Sigmoid colon (tissue), 4 donors: ENCODE measurements around the gene TMEM181.

Experiments used
- POLR2AphosphoS5 ChIP-seq, 4 donors: sonication (generic); formaldehyde crosslinking; IDR thresholded peaks; one replicate each; pipeline ENCODE4 v1.6.1; 2017; ENCODE audit warnings: antibody characterized with exemption in 4 of 4
- TF ChIP-seq, protein P1 (sequence below), 4 experiments: fragments of 450-650 bp in 3 of 4; fragments of 200-600 bp in 1 of 4; IDR thresholded peaks; one replicate each; pipeline ENCODE4 v1.5.1; 2016 to 2019; ENCODE audit warnings: antibody characterized with exemption in 4 of 4, mild to moderate bottlenecking in 3 of 4, moderate library complexity in 2 of 4

DNA sequence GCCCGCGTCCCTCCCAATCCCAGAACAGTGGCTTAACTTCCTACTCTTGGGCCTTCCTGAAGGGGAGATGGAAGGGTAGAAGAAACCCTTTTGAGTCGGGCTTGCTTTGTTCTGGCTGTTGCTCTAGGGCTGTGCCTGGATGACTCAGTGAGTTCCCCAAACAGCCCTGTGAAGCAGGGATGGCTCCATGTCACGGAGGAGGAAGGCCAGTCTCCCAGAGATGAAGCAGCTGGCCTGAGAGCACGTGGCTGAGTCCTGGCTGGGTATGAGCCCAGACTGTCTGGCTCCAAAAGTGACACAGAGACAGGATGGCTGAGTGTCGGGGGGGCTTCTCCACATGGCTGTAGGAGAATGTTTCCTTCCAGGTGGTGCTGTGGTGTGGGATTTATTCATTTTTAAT is 94.6 kb downstream of the TMEM181 start:
- TF ChIP-seq, protein P1, sequence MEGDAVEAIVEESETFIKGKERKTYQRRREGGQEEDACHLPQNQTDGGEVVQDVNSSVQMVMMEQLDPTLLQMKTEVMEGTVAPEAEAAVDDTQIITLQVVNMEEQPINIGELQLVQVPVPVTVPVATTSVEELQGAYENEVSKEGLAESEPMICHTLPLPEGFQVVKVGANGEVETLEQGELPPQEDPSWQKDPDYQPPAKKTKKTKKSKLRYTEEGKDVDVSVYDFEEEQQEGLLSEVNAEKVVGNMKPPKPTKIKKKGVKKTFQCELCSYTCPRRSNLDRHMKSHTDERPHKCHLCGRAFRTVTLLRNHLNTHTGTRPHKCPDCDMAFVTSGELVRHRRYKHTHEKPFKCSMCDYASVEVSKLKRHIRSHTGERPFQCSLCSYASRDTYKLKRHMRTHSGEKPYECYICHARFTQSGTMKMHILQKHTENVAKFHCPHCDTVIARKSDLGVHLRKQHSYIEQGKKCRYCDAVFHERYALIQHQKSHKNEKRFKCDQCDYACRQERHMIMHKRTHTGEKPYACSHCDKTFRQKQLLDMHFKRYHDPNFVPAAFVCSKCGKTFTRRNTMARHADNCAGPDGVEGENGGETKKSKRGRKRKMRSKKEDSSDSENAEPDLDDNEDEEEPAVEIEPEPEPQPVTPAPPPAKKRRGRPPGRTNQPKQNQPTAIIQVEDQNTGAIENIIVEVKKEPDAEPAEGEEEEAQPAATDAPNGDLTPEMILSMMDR (IDR thresholded peaks at IDR 0.05) = no peak
- peak; percentile 86 to 97 (median 94) for TF ChIP-seq POLR2AphosphoS5 (IDR thresholded peaks at IDR 0.05)
